NCI-H748 (cell line): ENCODE data around the gene NPIPB2.
A peak's percentile ranks its signal among the peaks of the same experiment; 100 is the strongest.
"Not testable (repeated sequence)": the region's sequence is repeated elsewhere in the genome, so short reads cannot be mapped to it uniquely, and the experiment has no call there.

Experiments used
- DNase-seq: peaks from one replicate; lab custom pipeline; 2025; ENCODE audit not compliant: unreplicated experiment; lab: John Stamatoyannopoulos, UW

The NPIPB2 gene

DNA sequence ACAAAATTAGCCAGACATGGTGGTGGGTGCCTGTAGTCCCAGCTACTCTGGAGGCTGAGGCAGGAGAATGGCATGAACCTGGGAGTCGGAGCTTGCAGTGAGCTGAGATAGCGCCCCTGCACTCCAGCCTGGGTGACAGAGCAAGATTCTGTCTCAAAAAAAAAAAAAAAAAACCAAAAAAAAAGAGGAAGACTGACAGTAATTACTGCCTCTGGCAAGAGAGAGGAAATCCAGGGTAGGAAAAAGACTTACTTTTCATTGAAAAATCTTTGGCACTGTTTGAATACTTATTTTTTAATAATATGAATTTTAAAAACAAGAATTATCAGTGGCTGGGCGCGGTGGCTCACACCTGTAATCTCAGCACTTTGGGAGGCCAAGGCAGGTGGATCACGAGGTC is 20.6 kb upstream of the NPIPB2 start:
- not testable (repeated sequence) for DNase-seq

DNA sequence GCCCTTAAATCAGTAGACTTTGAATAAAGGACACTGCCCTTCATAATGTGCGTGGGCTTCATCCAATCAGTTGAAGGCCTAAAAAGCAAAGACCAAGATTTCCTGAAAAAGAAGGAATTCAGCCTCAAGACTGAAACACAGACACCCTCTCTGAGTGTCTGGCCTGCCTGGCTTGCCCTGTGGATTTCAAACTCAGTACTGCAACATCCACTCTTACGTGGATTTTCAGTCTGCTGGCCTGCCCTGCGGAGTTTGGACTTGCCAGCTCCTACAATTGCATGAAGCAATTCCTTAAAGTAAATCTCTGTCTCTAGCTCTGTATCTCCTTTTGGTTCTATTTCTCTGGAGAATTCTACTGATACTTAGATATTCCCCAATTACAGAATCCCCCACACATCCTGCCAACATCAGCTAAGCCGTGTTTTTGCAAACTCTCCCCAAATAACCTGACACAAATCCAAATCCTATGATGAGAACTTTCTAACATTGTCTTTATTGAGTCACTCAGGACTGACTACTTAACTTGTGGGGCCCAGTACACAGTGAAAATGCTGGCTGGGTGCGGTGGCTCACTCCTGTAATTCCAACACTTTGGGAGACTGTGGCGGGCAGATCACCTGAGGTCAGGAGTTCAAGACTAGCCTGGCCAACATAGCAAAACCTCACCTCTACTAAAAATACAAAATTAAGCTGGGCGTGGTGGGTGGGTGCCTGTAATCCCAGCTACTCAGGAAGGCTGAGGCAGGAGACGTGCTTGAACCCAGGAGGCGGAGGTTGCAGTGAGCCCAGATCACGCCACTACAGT is 15.9 kb upstream of the NPIPB2 start:
- no peak for DNase-seq

DNA sequence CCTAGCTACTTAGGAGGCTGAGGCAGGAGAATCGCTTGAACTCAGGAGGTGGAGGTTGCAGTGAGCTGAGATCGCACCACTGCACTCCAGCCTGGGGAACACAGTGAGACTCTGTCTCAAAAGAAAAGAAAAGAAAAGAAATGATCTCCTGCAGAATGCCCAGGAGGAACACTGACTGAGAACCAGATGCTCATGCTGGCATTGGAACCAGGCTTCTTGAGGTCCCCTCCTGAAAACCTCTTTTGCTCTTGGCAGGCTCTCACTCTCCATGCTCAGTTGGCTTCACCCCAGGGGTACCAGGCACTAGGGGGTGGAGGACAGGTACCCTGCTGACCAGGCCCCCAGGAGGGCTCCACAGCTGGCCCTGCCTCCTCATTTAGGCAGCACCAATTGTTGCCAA is 14.7 kb upstream of the NPIPB2 start:
- no peak for DNase-seq

DNA sequence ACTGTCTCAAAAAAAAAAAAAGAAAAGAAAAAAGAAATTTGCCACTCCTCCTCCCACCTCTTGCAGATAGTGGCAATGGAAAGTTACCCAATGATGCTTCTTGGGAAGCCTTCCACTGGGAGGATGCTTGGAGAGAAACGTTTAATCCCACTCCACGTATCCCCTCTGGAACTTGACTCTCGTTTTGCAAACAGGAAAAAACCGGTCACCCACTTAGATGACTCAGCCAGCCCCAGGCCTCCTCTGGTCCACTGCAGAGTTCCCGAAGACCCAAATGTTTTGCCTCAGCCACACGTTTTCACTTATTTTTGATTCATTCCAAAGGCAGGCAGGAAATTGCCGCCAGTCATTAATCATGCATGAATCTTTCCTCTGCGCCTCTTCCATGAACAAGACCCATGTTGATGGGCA is 13.9 kb upstream of the NPIPB2 start:
- DNase-seq = no peak

DNA sequence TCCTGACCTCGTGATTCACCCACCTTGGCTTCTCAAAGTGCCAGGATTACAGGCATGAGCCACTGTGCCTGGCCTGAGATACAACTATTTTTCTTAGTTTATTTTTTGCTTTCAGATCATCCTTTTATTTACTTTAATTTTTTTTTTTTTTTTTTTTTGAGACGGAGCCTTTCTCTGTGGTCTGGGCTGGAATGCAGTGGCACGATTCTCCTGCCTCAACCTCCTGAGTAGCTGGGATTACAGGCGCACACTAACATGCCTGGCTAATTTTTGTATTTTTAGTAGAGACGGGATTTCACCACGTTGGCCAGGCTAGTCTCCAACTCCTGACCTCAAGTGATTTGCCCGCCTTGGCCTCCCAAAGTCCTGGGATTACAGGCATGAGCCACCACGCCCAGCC is 11.7 kb upstream of the NPIPB2 start:
- DNase-seq = not testable (repeated sequence)

DNA sequence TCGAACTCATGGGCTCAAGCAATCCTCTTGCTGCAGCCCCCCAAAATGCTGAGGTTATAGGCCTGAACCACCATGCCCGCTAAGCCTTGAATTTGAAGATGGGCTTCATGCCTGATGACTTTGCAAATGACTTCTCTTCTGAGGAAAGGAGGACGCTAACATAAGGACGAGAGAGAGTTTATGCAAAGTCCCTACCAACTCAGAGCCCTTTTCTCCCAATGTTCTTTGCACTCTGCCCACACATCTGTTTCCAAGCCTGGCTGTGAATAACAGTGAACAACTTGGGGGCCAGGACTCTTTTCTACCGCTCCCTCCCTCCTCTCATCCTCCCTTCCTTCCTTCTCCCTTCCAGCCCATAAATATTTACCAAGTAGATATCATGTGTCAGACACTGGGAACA is 8.5 kb upstream of the NPIPB2 start:
- DNase-seq = no peak

DNA sequence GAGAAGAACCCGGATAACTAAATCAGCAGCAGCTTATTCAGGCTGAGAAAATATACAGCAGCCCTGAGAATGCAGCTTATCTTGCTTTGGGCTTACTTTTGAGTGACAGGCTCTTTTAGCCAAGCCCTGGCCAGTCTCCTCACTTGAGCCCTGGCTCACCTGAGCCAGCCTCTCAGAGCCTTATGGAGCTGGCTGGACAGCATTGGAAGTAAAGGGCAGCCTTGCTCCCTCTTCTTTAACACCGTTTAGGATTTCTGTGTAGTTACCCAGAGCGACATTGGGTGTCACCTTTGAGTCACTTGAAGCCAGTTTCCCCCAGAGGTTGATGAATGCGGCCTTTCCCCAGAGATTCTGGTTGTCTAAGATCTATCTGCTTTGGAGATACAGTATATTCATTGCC is 7.7 kb upstream of the NPIPB2 start:
- DNase-seq = peak; percentile 46

DNA sequence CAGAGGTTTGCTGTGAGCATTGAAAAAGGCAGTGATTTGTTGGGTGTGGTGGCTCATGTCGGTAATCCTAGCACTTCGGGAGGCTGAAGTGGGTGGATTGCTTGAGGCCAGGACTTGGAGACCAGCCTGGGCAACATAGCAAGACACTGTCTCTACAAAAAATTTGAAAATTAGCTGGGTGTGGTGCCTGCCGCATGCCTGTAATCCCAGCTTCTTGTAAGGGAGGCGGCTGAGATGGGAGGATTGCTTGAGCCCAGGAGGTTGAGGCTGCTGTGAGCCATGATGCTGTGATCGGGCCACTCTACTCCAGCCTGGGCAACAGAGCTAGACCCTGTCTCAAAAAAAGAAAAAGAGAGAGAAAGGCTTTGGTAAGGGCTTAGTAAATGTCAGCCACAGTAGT is 7.0 kb upstream of the NPIPB2 start:
- DNase-seq = no peak

DNA sequence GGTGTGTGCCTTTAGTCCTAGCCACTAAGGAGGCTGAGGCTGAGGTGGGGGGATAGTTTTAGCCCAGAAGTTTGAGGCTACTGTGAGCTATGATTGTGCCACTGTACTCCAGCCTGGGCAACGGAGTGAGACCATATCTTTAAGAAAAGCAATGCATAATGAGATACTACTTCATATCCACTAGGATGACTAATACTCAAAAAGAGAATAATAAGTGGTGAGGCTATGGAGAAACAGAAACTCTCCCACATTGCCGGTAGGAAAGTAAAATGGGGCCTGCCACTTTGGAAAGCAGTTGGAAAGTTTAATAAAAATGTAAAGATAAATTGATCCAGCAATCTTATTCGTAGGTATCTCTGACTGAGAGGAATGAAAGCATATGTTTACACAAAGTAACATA is 4.6 kb upstream of the NPIPB2 start:
- no peak for DNase-seq

DNA sequence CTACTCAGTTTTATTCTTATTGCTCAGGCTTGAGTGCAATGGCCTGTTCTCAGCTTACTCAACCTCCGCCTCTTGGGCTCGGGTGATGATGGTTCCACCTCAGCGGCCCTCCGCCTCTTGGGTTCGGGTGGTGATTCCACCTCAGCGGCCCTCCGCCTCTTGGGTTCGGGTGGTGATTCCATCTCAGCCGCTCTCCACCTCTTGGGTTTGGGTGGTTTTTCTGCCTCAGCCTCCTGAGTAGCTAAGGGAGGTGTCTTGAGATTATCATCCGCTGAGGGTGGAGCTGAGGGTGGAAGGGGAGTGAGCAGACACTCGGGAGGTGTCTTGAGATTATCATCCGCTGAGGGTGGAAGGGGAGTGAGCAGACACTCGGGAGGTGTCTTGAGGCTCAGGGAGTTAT is 14.5 kb downstream of the NPIPB2 start:
- not testable (repeated sequence) for DNase-seq

DNA sequence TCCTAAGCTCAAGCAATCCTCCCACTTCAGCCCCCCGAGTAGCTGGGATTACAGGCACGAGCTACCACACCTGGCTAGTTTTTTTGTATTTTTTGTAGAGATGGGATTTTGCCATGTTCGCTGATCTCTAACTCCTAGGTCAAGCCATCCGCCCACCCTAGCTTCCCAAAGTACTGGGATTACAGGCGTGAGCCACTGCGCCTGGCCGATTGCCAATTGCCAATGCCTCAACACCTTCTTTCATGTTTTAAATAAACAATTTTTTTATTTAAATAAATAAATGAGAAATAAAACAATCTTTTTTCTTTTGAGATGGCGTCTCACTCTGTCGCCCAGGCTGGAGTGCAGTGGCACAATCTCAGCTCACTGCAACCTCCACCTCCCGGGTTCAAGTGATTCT is 17.8 kb downstream of the NPIPB2 start:
- not testable (repeated sequence) for DNase-seq

DNA sequence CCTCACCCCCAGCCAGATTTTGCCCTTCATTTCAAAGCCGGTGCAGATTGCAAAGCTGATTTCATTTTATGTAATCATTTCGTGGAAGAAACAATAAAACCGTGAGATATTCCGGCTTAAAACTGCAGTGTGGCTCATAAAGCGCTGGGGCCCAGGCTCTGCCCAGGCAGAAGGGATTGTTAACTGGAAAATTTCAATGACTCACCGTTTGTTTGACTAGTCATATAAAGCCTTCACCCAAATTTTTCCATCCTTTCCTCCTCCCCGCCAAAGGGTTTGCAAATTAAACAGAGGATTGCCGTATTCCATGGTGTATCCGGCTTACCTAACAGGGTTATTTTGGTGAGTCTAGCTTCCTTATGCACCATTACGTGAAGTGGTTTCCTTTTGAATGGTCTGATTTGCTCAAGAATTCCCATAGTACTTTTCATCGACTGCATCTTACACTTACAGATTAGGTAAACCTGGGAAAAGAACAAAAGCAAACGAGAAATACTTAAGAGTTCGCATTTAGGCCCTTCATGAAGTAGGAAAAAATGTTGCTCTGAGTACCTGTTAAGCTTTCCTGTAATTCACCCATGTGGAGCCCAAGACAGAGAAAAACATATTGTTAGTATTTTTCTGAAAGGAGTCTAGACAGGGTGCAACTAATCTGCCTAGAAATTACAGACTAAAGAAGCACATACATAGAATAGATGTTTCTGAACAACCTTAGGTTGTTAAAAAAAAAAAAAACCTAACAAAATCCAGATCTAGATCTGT is 25.1 kb downstream of the NPIPB2 start:
- DNase-seq = peak; percentile 29

DNA sequence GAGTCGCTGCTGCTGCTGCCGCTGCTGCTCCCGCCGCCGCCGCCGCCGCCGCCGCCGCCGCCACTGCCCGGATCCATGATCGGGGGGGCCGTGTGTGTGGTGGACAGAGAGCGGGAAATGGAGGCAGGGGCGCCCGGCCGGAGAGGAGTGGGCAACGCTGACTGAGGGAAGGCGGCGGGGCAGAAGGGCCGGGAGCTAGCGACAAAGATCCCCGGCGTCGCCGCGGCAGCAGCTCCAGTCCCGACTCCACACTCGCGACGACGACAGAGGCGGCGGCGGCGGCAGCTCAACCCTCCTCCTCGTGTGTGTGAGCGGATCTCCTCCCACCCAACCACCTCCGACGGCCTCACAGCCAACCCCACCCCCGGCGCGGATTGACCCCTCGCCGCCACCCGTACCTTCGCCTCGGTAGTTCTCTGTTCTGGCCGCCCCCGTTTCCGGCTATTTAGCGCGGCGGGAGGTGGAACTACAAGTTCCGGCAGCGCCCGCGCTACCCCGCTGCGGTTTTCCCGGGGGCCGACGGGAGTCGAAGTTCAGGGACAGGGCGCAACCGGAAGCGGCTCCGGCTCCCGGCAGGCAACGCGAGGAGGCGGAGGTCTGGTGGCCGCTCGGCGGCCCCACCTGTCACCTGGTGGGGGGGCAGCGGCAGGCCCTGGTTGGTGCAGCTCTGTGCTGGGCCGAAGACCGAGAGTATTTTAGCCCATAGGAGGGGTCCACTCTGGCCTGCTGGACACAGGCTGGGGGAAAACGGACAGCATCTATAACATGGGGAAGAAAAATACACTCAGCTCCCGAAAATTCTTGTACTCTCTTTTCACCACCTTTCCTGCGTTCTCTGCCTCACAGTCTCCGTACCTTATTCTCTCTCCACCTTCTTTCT is 26.0 kb downstream of the NPIPB2 start, which contains the start of gene GSPT1:
Gene GSPT1 (minus strand): TSS at position 313 of the 880 bp plus-strand sequence. CDS start 236 bp downstream, at position 77.
- peak; percentile 97 for DNase-seq

DNA sequence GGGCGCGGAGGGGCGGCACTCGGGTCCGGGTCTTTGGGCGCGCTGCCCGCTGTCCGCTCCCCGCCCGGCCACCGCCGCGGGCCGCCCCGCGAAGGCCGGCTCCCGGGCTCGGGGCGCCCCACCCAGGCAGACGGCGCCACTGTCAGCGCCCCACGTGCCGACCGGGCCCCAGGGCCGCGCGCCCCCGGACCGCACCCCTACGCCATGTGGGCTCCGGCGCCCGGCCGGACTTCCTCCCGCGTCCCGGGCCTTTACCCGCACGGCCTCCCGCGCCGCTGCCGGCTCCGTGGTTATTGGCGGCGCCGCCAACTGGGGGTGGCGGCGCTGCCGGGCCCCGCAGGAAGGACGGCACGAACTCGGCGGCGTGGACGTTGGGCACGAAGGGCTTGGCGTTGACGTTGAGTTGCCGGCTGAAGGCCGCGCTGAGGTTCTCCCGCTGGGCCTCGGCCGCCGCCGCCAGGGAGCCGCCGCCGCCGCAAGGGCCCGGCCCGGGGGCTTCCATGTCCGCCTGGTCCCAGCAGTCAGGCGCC is 26.7 kb downstream of the NPIPB2 start:
- DNase-seq = peak; percentile 32

DNA sequence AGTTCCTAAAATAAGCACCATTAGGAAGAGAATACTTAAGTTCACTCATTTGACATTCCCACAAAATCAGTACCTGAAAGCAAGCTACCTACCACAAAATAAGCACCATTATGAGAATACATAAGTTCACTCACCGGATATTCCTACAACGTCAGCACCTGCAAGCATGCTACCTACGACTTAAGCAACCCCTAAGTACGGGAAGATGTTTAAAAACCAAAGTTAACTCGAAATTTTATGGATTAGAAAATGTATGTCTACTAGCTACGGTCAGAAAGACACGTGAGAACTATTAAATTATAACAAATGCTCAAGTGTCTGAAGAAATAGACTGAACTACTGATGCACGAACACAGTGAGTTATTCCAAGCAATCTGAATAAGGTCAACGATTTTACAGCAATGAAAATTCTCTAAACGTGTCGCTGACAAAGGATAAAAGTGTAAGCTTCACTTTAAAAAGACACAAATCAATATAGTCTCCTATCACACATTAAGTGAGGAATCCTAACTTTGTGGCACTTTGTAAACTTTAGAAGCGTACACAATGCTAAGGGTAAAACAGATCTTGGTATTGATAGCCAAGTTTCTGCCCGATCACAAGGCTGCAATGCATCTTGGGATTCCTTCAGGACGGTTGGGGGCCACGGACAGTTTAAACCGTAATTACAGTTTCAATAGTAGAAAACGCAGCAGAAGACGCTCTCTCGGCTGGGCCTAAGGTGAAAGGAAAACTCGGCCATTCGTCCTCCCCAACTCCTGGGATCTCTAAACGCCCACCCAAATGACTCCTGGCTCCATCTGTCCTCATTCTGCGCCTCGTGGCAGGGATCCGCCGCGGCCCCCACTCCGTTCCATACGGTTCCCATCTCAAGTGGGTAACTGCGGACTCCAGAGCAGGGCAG is 27.4 kb downstream of the NPIPB2 start:
- peak; percentile 29 for DNase-seq

DNA sequence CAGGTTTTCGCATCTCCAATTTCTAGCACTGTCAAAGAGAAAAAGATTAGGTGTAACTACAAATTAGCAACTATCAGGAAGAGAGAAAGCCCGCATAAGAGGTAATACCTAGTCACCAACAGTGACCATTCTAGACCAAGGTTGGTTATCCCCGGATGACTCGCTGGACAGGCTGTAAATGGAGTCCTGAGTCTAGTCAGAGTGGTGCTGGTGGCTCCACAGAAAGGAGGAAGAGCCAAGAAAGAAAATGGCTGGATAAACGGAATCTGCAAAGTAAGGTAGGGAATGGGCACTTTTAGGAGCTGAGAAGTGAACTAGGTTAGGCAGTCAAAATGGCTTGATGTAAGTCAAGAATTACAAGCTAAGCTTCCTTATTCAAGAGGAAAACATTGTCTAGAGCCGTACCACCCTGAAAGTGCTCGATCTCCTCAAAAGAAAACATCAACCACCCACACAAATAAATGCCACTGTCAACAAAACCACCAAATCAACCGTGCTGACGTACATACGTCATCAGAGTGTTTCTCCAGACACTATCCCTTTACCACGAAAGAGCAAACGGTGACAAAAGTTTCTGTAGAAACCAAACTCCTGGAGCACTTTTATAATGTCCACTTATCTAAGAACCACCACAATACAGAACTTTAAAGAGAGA is 28.3 kb downstream of the NPIPB2 start:
- no peak for DNase-seq

DNA sequence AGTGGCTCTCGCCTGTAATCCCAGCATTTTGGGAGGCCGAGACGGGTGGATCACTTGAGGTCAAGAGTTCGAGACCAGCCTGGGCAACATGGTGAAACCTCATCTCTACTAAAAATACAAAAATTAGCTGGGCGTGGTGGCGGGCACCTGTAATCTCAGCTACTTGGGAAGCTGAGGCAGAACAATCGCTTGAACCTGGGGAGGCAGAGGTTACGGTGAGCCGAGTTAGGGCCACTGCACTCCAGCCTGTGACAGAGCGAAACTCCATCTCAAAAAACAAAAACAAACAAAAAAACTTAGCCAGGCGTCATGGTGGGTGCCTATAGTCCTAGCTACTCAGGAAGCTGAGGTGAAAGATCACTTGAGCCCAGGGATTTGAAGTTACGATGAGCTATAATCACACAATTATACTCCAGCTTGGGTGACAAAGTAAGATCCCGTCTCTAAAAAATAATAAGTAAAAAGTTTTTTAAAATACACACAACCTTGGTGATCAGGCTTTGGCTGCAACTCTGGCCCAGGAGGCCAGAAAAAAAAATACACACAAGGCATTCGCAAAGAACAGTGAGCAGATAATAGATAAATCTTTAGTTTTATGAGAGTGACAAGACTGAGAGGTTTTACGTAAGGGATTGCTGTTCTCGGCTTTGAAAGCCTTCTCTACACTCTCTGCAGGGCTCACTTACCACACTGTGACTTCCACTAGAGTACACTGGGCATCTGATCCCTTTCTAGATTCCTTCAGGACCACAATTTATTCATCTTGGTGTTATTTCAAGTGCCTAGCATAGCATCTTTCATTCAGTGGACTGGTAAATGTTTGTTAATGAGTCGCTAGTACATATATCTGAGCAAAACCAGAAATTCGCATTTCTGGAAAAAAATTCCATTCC is 31.9 kb downstream of the NPIPB2 start:
- DNase-seq = no peak

DNA sequence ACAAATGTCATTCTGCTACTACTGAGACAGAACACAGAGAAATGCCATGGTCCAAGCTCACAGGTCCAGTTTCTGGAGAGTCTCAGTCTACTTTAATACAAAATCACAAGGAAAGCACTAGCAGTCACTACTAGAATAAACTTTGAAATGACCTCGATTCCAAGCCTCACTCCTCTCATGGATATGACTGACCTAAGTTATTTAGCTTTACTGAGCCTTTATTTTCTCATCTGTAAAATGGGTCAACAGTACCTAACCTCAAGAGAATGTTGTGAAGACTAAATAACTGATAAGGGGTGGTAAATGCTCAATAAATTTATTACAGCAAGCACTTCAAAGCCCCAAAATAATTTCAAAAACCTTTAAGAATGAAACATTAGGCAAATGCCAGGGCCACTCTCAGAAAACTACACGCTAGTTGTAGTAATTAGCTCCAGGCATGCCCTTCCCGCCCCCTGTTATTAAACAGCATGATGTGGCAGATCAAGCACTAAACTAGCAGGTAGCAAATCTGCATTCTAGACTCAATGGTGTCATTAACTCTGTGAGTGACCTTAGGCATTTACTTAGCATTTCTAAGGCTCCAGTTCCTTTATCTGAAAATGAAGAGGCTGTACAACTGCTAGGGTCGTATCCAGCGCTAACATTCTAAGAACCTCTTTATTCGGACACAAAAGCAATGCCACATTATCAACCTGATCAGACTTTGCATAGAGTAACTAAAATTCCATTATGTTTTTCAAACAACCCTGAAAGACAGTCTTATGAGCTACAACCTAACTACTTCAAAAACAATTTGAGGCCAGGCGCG is 34.5 kb downstream of the NPIPB2 start:
- DNase-seq = peak; percentile 15
